ENCODE data around the gene DENND1C.

Gene DENND1C, protein sequence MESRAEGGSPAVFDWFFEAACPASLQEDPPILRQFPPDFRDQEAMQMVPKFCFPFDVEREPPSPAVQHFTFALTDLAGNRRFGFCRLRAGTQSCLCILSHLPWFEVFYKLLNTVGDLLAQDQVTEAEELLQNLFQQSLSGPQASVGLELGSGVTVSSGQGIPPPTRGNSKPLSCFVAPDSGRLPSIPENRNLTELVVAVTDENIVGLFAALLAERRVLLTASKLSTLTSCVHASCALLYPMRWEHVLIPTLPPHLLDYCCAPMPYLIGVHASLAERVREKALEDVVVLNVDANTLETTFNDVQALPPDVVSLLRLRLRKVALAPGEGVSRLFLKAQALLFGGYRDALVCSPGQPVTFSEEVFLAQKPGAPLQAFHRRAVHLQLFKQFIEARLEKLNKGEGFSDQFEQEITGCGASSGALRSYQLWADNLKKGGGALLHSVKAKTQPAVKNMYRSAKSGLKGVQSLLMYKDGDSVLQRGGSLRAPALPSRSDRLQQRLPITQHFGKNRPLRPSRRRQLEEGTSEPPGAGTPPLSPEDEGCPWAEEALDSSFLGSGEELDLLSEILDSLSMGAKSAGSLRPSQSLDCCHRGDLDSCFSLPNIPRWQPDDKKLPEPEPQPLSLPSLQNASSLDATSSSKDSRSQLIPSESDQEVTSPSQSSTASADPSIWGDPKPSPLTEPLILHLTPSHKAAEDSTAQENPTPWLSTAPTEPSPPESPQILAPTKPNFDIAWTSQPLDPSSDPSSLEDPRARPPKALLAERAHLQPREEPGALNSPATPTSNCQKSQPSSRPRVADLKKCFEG

DNA sequence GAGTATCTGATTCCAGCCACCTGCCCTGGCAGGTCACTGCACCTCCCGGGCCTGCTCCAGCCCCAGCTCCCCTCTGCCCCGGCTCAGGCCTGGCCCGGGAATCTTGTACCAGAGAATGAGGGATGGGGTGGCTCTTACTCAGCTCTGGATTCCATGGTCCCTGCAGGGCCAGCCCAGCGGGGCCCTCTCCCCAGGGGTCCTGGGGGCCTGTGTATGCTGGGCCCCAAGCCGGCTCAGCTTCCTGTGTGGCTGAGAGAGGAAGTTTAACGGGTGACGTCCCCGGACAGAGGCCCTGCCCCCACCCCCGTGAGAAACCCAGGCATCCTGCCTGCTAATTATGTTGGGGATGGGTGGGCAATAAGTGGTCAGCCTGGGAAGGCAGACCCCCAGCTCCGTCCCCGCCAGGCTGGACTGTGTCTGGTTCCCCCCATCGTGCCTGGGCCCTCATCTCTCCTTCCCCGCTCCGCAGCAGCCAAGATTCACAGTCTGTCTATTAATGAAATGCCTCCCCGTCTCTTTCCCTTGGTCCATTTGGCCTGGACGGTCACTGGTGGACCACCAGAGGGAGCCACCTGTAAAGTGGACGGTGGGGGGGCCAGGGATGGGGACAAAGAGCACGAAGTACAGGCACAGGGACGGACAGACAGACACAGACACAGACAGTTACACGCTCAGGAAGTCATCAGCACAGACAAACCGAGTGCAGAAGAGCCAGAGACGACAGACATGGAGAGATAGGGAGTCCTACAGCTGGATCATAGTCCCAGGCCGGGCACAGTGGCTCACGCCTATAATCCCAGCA is at the start of gene DENND1C:
Gene DENND1C (minus strand): TSS at position 247 of the 802 bp plus-strand sequence. CDS start 92 bp downstream, at position 155.
- no peak for DNase-seq

DNA sequence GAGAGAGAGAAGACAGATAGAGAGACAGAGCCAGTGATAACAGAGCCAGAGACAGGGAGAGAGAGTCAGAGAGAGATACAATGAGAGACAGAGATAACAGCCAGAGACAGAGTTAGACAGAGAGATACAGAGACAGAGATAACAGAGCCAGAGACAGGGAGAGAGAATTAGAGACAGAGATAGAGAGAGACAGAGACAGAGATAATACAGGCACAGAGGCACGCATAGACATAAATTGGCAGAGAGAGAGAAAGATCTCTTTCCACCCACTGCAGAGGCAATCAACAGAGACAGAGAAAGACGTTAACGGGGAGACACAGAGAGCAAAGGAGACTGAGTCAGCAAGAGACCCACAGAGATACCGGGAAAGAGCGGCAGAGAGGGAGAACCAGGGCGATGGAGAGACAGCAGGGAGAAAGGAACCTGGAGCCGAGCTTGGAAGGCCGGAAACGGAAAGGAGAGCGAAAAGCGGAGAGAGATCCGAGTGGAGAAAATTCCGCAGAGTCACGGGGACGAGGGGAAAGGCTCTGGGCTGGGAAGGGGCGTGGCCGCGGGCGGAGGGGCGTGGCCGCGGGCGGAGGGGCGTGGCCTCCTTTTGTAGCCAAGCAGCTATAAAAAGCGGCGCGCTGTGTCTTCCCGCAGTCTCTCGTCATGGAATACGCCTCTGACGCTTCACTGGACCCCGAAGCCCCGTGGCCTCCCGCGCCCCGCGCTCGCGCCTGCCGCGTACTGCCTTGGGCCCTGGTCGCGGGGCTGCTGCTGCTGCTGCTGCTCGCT is 49.0 kb upstream of the DENND1C start, which contains the start of gene TNFSF9:
Gene TNFSF9 (plus strand): TSS at position 641 of the 777 bp plus-strand sequence. CDS start 11 bp downstream, at position 652.
- no peak for DNase-seq

DNA sequence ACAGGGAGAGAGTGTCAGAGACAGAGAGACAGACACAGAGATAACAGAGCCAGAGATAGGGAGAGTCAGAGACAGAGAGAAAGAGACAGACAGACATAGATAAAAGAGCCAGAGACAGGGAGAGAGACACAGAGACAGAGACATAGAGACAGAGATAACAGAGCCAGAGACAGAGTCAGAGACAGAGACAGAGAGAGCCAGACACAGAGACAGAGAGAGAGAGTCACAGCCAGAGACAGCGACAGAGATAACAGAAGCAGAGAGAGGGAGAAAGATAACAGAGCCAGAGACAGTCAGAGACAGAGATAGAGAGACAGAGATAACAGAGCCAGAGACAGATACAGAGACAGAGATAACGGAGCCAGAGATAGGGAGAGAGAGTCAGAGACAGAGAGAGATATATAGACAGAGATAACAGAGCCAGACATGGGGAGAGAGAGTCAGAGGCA is 48.4 kb upstream of the DENND1C start:
- DNase-seq, result no peak

DNA sequence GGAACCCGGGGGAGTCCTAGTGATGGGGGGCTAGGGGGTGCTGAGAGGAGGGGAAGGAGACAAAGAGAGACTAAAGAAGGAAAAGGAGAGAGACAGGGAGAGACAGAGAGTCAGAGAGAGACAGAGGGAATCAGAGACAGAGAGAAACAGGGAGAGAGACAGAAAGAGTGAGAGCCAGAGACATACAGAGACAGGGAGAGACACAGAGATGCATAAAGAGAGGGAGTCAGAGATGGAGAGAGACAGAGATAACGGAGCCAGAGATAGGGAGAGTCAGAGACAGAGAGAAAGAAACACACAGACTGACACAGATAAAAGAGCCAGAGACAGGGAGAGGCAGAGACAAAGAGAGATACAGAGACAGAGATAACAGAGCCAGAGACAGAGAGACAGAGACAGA is 47.8 kb upstream of the DENND1C start:
- DNase-seq, result no peak

DNA sequence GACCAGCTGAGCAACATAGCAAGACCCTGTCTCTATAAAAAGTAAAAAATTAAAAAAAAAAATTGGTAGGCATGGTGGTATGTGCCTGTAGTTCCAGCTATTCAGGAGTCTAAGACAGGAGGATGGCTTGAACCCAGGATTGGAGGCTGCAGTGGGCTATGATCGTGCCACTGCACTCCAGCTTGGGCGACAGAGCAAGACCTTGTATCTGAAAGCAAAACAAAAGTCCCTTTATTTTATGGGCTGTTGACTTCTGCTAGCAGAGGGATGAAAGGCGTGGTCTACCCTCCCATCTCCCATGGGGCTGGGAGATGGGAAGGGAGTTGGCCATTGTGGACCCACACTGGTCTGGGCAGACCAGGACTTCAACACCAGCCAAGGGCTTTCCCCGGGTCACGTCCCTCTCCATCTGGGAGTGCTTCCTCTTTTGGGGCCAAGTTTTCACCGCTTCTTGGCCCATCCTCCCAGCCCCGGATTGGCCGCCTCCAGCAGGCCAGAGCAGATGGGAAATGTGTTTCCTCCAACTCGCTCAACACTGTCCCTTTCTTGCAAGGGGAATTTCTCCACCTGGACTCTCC is 47.0 kb upstream of the DENND1C start:
- DNase-seq, result no peak

DNA sequence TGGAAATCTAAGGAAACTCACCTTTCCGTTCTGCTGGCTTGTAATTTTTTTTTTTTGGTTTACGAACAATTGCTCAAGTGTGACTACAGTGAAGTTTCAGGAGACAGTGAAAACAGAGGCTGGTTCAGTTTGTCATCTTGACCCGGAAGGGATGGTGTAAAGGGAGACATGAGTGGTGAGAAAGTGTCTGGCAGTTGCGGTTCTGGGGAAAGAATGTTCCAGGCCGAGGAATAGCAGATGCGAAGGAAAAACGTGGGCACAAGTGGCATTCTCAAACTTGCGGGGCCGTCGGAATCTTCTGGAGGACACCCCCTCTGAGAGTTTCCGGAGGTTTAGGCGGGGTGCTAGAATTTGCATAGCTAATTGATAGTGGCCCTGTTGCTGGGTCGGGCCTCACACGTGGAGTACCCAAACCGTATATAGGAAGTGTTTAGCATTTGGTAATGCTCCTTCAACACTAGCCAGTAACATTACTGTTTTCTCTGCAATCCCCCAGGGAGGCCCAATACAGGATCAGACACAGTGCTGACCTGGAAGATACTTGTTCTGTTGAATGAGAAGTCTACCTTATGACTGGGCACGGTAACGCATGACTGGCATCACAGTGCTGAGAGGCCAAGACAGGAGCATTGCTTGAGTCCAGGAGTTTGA is 46.4 kb upstream of the DENND1C start:
- DNase-seq, result no peak

DNA sequence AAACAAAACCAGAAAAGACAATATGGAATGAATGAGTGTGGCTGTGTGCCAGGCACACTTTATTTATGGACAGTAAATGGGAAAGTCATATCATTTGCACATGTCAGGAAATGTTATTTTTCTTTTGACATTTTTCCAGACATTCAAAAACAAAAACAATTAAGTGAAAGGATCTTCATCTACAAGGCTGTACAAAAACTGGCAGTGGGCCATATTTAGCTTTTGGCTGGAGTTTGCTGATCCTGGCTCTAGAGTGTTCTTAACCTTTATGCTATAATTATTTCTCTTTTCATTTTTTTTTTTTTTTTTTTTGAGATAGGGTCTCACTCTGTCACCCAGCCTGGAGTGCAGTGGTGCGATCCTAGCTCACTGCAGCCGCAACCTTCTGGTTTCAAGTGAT is 42.7 kb upstream of the DENND1C start:
- no peak for DNase-seq

DNA sequence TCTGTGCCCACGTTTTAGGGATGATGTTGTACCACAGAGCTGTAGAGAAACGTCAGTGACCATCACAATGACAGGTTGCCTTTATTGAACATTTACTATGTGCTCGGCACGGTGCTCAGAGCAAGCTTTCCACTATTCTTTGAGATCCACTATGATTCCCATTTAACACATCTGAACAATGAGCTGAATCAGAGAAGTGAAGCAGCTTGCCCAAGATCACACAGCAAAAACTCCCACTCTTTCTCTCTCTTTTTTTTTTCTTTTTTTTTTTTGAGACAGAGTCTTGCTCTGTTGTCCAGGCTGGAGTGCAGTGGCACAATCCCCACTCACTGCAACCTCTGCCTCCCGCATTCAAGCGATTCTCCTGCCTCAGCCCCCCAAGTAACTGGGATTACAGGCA is 41.1 kb upstream of the DENND1C start:
- no peak for DNase-seq

DNA sequence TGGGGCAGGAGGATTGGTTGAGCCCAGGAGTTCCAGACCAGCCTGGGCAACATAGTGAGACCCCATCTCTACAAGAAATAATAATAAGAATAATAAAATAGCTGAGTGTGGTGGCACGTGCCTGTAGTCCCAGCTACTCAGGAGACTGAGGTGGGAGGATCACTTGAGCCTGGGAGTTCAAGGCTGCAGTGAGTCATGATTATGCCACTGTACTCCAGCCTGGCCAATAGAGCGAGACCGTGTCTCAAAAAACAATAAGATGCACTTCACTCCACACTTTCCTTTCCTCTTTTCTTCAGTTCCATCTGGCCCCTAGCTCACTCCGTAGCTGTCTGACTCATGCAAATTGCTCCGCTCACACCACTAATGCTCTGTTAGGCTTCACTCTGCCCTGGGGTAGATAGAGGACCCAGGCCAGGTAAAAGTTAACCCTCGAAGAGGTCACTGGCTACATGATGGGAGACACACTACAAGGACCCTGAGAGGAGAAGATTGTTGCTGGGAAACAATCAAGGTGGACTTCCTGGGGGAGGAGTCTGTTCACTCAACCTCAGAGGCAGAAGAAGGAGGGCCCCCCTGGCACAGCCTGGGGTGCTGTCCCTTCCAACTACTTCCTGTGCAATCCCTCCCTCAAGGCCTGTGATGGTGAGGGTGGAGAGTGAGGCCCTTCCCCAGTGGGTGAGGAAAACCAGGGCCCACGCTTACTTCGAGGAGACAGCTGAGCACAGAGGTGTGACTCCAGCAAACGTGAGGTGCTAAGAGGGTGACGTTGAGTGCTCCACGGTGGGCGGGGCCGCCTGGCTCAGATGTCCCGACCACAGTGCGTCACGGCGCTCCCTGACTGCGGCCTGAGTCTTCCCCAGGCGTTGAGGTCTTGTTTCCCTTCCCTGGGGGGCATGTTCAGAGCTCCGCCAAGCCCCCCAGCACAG is 40.4 kb upstream of the DENND1C start:
- DNase-seq, result no peak

DNA sequence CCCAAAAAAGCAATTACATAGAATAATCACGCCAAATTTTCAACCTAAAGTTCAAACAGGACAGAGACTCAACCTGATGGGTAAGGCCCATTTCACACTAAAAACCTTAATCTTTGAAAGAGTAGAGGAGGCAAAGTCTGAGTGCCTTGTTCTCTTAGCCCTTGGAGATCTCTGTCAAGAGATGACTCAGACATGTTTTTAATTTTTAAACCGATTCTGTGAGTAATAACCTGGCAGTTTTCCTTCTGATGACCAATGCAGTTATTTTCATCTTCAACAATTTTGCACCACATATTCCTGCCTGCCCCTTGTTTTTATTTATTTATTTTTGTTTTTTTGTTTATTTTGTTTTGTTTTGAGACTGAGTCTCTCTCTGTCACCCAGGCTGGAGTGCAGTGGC is 37.7 kb upstream of the DENND1C start:
- DNase-seq, result no peak

DNA sequence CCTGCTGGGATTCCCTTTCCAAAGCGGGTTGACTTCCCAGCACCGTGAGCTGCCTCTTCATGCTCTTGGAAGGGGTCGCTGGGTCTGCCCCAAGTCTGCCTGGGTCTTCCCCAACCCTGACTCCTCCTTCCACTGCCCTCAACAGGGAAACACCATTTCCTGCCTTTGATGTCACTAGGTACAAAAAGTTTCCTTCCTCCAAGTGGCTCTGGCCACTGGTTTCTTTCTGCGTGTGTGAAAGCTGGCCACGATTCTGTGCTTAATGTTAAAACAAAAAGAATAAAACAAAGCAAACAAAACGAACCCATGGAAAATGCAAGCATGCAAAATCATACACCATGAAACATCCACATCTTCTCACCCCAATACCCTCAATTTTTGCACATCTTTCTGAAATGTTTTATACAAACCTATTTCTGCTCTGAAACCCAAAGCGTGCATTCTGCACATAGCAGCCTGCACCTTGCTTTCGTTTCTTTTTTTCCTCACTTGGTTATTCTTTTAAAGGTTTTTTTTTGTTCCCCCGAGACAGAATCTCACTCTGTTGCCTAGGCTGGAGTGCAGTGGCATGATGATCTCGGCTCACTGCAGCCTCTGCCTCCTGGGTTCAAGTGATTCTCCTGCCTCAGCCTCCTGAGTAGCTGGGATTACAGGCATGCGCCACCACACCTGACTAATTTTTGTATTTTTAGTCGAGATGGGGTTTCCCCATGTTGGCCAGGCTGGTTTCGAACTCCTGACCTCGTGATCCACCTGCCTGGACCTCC is 36.7 kb upstream of the DENND1C start:
- DNase-seq, result no peak

DNA sequence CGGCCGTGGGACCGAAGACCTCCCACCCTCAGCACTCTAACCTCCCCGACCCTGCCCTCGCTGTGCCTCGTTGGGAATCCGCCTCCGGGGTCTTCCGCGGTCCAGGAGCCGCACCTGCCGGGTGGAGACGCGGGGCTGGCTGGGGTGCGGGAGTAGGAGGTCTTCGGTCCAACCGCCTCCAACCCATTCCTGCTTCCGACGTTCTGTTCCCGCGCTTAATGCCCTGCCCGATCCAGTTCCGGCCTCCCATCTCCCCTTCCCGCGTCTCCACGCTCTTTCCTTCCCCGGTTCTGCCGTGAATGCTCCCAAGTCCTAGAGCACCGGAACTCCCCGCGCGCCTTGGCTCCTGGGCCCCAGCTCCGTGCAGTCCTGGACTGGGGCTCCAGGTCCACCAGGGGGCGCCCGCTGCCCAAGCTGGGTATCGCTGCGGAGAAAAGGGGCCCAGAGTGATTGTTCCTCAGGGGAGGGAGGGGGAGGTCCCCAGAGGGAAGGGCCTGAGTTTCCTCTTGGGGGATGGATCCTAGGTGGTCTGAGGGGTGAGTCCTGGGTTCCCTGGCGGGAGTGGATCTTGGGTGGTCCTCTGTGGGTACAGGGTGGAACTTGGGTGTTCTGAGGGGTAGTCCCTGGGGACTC is 35.2 kb upstream of the DENND1C start:
- no peak for DNase-seq

DNA sequence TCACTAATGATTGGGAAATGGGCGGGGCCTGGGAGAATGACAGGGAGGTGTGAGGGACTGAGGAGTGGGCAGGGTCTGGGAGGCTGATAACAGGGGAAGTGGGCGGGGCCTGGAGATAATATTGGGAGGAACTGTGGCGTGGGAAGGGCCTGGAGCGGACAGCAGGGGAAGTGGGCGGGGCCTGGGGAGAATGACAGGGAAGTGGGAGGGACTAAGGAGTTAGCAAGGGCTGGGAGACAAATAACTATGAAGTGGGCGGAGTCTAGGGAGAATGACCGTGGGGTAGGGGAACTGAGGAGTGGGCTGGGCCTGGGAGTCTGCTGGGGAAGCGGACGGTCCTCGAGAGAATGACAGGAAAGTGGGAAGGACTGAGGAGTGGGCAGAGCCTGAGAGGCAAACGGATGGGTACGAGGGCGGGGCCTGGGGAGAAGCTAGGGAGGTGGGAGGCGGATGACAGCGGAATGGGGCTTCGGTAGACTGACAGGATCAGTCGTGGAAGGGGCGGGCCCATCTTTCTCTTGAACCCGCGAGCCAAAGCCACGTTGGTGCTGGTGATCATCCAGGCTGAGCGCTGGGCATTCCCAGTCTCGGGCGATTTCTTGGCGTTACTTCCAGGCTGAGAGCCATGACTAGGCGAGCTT is 34.6 kb upstream of the DENND1C start:
- no peak for DNase-seq

DNA sequence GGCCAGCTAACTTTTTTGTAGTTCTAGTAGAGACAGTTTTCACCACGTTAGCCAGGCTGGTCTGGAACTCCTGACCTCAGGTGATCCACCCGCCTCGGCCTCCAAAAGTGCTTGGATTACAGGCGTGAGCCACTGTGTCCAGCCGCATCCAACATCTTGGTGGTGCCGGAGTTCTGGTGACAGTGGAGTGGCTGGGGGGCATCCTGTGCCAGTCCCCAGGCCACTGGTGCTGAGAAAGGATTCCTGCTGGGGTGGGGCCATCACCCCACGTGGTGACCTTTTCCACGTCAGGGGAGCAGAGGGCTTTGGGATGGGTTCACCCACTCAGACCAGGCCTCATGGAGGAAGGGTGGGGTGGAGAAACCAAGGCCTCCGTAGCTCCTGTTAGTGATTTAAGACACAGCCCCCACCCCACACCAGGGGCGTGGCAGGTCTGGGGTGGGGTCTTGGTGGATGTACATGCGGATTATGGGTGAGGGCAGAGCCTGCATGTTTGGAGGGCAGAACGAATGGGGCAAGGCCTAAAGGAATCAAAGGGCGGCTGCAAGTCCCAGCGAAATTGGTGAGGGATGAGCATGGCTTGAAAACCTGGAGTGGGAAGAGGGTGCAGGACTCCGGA is 33.4 kb upstream of the DENND1C start:
- DNase-seq, result no peak

DNA sequence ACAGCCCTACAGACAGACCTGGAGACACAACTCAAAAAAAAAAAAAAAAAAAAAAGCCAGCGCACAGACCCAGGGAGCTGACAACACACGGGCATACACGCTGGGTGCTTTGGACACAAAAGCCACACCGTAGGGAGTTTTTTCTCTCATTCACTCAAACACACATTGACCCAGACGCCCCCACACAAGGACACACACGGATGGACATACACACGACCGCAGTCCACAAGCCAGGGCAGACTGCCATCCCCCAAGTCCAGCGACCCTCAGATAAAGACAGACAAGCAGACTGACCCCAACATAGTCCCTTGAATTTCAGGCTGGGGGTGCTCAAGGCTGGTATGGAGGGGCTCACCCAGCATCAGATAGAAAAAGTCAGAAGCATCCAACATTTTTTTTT is 32.5 kb upstream of the DENND1C start:
- DNase-seq, result no peak

DNA sequence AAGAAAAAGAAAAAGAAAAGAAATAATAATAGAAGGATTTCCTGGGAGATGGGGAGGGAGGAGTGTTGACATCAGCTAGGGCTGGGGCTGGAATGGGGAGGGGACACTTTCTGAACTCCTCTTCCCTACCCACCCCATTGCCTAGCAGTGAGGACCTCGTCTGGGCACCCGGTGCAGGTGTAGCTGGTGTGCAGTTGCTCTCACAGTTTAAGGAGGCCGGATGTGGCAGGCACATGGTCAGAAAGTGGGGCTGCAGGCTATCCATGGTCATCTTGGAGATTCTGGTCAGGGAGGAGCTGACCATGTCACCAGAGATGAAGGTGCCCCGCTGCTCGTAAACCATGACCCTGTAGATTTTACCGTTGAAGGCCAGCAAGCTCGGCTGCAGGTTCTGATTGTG is 29.0 kb upstream of the DENND1C start:
- DNase-seq, result no peak

DNA sequence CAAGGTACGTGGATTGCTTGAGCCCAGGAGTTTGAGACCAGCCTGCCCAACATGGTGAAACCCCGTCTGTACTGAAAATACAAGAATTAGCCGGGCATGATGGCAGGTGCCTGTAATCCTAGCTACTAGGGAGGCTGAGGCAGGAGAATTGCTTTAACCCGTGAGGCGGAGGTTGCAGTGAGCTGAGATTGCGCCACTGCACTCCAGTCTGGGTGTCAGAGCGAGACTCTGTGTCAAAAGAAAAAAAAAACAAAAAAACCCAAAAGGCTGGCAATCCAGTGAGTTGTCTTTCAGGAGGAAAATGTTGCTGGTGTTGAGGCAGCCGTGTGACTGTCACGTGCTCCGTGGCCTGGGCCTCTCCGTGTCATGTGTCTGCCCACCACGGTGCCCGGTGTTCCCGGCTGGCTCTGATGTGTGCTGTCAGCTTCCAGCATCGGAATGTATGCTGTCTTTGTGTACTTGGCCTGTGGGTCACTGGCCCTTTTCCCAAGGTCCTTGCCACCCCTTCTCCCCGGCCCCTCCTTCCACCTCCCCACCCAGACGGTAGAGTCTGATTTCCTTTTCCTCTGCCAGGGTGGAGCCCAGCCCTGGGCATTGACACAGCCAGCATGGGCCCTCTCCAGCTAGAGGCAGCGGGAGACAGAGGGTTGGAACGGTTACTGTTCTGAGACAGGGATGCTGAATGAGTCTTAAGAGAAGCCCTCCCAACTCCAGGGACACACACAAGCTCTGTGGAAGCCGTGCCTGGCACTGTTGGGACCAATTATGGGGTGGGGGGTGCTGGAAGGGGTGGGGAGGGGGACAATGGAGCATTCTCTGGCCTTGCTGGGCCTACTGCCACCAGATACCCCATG is 27.8 kb upstream of the DENND1C start:
- DNase-seq, result no peak
